Head of caudate nucleus (tissue), 42 donors: ENCODE measurements around the gene DPP4.

Experiments
- DNase-seq, 42 donors: peaks; one replicate each; pipeline versions ENCODE4 v3.0.0 to v3.0.0-alpha.2; 2020 to 2021; ENCODE audit warnings: mixed read lengths in 7 of 42
- intact Hi-C: fragments of 100-400 bp; cut with DNase I; formaldehyde crosslinking; loops from one replicate; pipeline ENCODE4 v1.15.0; 2022

The DPP4 gene

DNA sequence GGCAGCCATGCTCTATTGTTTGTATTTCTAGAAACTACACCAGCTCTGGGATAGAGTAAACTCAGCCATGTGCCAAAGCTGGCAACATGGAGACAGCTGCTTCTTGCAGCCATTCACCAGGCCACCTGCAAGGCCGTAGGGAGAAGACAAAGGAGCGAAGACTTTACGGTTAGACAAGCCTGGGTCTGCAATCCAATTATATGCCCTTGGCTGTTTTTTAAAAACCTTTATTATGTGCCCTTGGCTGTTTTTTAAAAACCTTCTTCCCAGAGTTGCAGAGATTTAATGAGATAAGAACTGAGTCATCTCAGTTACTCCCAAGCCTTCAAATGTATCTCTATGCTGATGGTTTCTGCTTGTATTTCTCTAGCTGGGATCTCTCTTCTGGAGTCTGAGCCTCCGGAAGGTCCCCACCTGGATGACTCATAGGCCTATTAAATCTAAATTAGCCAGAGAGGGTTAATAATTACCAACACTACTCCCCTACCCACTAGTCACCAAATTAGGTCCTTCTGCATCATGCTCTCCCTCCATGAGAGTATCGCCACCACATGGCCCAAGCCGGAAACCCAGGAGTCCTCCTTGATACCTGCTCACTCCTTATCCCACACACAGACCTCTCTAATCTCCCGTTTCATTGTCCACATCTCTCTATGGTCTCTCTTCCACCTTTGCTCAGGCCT is 17.5 kb upstream of the DPP4 start:
- intact Hi-C loops: no loop called here
- no peak for DNase-seq

- intact Hi-C loops: no loop called here
- DNase-seq: no peak
Observed at GRCh38 chr2:162090109-162090508, 16.1 kb upstream of the DPP4 start.

DNA sequence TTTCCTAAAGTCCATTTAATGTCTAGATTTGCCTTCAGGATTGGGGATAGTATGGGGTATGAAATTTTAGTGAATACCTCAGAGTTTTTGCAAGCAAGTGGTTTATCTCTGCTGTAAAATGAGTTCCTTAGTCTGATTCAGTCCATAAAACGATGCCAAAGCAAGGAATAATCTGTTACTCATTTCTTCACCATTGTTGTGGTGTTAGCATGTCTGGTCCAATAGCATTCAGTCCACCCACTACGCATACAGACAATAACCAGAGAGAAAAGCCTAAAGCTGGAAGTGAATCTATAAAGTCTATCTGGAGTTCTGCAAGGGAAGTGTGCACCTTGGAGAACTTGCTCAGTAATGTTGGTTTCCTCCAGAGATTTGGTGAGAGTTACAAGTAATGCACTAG is 12.9 kb upstream of the DPP4 start:
- no peak for DNase-seq
- intact Hi-C loops: no loop called here

DNA sequence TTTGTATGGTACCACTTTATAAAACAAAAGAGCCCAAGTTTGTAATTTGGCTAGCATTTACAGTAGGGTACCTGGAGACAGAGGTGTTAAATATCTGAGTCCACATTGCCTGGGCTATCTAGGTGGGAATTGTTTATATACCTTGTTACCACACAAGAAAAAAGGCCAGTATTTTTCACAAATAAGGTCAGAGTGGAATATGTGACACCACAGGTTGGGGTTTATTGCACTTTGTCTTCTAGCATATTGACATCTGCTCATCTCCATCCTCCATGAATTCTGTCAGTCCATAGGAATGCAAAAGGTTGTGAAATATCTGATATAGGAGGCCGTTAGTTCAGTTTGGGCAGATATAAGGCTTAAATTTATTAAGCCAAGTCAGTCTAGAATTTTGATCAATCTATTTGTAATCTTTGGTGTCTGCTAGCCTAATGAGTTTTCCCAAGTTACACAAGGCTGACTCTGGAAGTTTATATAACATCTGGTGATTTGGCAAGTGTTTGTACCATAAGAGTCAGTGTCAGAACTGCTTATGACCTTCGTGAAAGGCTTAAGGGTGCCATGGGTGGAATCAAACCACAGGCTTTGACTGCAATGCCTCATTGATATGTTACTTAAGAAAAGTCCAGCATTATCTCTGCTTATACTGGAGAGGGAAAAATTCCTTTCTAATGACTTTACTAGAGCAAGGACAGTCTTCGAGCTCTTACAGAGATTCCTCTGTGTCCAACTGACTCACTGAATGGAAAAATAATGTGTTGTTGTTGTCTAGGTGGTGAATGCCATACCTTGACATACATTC is 11.3 kb upstream of the DPP4 start:
- intact Hi-C loops: no loop called here
- no peak for DNase-seq

DNA sequence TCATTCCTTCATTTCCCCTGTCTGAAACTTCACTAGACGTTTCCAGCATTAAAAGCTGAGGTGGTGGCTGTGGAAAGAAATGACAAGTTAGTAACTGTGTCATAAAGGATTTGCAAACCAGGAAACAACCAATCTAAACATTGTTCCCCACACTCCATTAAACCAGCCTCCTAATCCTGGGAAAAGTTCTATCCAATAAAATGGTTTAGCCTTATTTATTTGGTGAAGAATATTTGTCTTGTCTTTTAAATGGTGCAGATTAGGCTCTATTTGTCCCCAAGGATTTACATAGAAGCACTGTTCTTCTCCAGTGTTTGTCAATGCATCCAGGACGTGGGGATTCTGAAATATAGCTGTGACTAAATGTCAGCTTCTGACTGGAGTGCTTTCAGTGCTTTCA is 10.5 kb upstream of the DPP4 start:
- intact Hi-C loops: no loop called here
- DNase-seq: no peak

GRCh38 chr2:162082681-162083080 is 8.7 kb upstream of the DPP4 start:
- intact Hi-C loops: no loop called here
- no peak for DNase-seq

GRCh38 chr2:162082036-162082435 is 8.0 kb upstream of the DPP4 start:
- intact Hi-C loops: no loop called here

GRCh38 chr2:162079514-162079913 is 5.5 kb upstream of the DPP4 start:
- DNase-seq: no peak
- intact Hi-C loops: no loop called here

More at GRCh38 chr2:162082036-162082435, 8.0 kb upstream of the DPP4 start:
- DNase-seq: no peak

DNA sequence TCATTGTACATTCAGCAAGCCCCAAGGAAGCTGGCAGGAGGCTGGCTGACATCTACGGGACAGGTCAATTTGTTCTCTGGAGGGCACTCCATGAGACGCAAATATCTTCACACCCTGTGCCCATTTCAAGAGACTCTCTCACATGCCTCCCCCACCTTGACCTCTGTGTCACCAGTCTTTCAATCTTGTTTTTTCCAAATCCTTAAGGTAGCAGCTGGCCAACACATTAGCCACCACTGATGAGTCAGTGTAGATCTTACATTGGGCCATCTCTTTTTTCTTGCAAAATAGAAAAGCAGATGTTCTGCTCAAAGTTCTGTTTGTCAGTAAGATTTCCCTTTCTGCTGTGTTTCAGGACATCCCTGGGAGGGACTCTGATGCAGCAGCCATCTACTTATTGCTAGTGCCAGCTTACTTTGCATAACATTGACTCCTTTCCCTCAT is 1.7 kb upstream of the DPP4 start:
- intact Hi-C loops: no loop called here
- DNase-seq: no peak

- intact Hi-C loops: no loop called here
- DNase-seq: no peak
Observed at GRCh38 chr2:162074928-162075688, 1.1 kb upstream of the DPP4 start.

DNA sequence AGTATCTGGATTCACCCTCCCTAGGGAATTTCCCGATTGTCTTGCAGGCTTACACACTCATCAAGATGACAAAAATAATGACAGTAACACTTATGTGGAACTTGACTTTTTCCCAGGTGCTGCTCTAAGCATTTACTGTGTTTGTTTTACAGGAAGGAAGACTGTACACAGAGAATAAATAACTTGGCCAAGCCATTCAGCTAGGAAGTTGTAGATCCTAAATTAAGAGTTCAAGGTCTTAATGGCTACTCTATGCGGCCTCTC is 549 bp upstream of the DPP4 start:
- intact Hi-C loops: no loop called here
- DNase-seq: no peak

GRCh38 chr2:162072976-162073887 is 783 bp downstream of the DPP4 start:
- DNase-seq: no peak
- intact Hi-C loops: no loop called here

GRCh38 chr2:162072181-162072702 is 1.8 kb downstream of the DPP4 start:
- no peak for DNase-seq
- intact Hi-C loops: no loop called here

DNA sequence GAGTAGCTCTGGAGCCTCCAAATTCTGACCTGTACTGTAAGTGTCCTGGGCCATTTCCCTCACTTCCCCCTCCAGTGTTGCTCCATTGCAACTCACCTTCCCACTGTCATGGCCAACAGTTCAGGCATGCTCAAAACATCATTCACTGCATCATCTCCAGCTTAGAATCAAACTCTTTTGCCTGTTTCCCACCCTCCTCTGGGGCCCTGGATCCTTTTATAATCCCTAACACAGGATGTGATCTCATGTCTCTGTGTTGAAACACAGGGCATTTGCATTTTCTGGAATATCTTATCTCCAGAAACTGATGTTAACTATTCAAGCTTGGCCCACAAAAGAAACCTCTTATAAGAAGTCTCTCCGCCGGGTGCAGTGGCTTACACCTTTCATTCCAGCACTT is 3.0 kb downstream of the DPP4 start:
- intact Hi-C loops: no loop called here
- DNase-seq: no peak

DNA sequence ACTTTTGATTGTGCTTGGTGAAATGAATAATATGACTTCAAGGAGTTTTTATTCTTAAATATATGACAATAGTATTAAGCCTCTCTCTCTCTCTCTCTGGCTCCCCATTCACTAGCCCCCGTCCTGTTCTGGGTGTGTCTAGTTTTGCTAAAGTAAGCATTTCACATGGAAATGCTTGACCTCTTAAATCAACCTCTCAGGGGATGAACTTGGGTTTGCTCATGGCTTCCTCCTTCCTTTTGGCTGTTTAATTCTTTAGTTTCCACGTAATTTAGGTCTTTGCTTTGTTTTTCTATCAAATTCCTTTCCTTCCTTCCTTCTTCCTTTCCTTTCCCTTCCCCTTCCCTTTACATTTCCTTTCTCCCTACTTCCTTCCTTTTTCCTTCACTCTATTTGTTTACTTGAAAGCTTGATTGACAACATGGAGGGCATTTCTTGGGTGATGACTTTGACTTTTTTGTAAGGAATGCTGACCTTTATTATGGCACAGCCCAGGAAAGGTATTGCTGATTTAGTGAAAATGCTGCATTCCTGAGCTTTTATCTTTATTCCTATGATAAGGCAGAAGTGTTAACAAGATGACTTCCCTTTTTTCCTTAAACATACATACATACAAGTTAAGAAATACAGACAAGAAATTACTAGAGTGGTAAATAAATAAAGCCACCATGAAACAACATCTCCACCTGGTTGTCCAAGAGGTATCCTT is 3.6 kb downstream of the DPP4 start:
- intact Hi-C loops: no loop called here

DNA sequence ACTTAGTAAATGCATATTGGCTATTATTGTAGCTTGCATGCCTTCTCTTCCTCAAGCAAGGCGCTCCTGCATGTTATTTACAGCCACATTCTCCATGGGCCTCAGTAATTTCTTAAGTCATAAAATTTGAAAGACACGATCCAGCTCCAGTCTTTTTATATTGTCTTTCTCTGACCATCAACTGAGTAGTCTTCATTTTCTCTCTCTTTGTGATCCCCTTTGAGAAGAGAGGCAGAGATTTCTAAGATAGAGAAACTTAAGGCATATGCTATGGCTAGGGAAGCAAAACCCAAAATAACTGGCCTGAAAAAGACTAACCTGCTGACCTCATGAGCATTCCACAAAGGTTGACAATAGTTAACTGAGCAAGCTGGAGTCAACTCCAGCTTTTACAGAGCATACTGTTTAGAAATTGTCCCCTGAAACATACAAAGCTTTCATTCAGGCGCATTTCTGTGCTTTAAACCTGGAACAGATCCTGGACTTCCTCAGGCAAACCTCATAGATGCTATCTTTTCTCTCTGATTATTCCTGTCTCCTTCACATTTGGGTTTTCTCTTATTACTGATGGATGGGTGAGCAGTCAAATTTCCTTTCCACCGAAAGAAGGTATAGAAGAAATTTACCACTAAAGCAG is 4.6 kb downstream of the DPP4 start:
- intact Hi-C loops: no loop called here
- no peak for DNase-seq

More for the DNA sequence above, 3.6 kb downstream of the DPP4 start:
- no peak for DNase-seq

DNA sequence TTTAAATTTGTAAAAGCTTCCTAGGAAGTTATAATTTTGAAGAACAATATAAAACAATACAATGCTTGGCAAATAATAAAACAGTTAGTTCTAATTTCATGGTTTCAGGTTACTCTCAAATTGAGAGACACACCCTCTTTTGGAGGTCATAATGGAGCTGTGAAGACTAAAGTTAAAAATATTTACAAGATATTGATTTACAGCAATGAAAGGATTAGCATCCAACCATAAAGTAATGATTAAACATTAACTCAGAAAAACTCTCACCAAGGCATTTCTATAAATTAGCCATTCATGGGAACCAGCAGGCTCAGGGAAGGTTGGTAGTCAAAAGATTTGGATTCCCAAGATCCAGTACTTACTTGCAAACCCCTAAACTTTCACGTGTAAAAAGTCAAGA is 6.4 kb downstream of the DPP4 start:
- no peak for DNase-seq
- intact Hi-C loops: no loop called here

- intact Hi-C loops: no loop called here
- no peak for DNase-seq
Observed at GRCh38 chr2:162065767-162066166, 8.2 kb downstream of the DPP4 start.
